GM19397 (cell line): ENCODE measurements around the gene MICAL3.
"Not testable (repeated sequence)": the region's sequence is repeated elsewhere in the genome, so short reads cannot be mapped to it uniquely, and the experiment has no call there.

ENCODE experiments used
- ATAC-seq: cut with Tn5 transposase; IDR thresholded peaks from one replicate; pipeline ENCODE4 v1.9.1; 2021; ENCODE audit warnings: mild to moderate bottlenecking, moderate library complexity; ENCODE audit not compliant: unreplicated experiment

Gene MICAL3

GRCh38 chr22:17941471-17942406, 82.6 kb downstream of the MICAL3 start:
- no peak for ATAC-seq

- no peak for ATAC-seq
These were observed 84.8 kb downstream of the MICAL3 start for GRCh38 chr22:17939579-17939978.

- no peak for ATAC-seq
These were observed 85.3 kb downstream of the MICAL3 start for GRCh38 chr22:17939011-17939410.

GRCh38 chr22:17938484-17938924, 85.9 kb downstream of the MICAL3 start:
- ATAC-seq: no peak

- ATAC-seq: not testable (repeated sequence)
These were observed 91.9 kb downstream of the MICAL3 start for GRCh38 chr22:17932457-17932856.

- ATAC-seq: no peak
These were observed 92.9 kb downstream of the MICAL3 start for GRCh38 chr22:17931400-17931825.

- no peak for ATAC-seq
These were observed 93.7 kb downstream of the MICAL3 start for GRCh38 chr22:17930455-17931313.

- ATAC-seq: no peak
These were observed 94.5 kb downstream of the MICAL3 start for GRCh38 chr22:17929909-17930308.

GRCh38 chr22:17928391-17928790, 96.0 kb downstream of the MICAL3 start:
- ATAC-seq: no peak

GRCh38 chr22:17927062-17927461, 97.3 kb downstream of the MICAL3 start:
- no peak for ATAC-seq

- no peak for ATAC-seq
These were observed 97.8 kb downstream of the MICAL3 start for GRCh38 chr22:17926516-17926915.

GRCh38 chr22:17925431-17925841, 98.9 kb downstream of the MICAL3 start:
- no peak for ATAC-seq

- no peak for ATAC-seq
These were observed 99.5 kb downstream of the MICAL3 start for GRCh38 chr22:17924735-17925364.

- ATAC-seq: no peak
These were observed 100.3 kb downstream of the MICAL3 start for GRCh38 chr22:17924076-17924475.

GRCh38 chr22:17922925-17923903, 101.1 kb downstream of the MICAL3 start:
- no peak for ATAC-seq

GRCh38 chr22:17921871-17922821, 102.2 kb downstream of the MICAL3 start:
- ATAC-seq: no peak

GRCh38 chr22:17920992-17921650, 103.2 kb downstream of the MICAL3 start:
- ATAC-seq: no peak

- ATAC-seq: no peak
These were observed 104.2 kb downstream of the MICAL3 start for GRCh38 chr22:17920145-17920605.
